GM19452 (cell line): Measurements from ENCODE around the gene CCDC175.
A peak's percentile ranks its signal among the peaks of the same experiment; 100 is the strongest.

Source experiments
- ATAC-seq: cut with Tn5 transposase; IDR thresholded peaks from one replicate; pipeline ENCODE4 v1.9.1; 2021; ENCODE audit not compliant: unreplicated experiment

Gene CCDC175

GRCh38 chr14:59483363-59483762 is 93.2 kb downstream of the CCDC175 start:
- ATAC-seq: no peak

GRCh38 chr14:59482541-59483331 is 93.9 kb downstream of the CCDC175 start:
- no peak for ATAC-seq

GRCh38 chr14:59481871-59482540 is 94.6 kb downstream of the CCDC175 start:
- no peak for ATAC-seq

- no peak for ATAC-seq
These were observed 95.2 kb downstream of the CCDC175 start for GRCh38 chr14:59481407-59481806.

GRCh38 chr14:59480166-59480565 is 96.4 kb downstream of the CCDC175 start:
- no peak for ATAC-seq

- no peak for ATAC-seq
These were observed 98.1 kb downstream of the CCDC175 start for GRCh38 chr14:59478540-59478939.

- no peak for ATAC-seq
These were observed 100.9 kb downstream of the CCDC175 start for GRCh38 chr14:59475709-59476108.

GRCh38 chr14:59474172-59474571 is 102.4 kb downstream of the CCDC175 start:
- ATAC-seq: no peak

GRCh38 chr14:59465316-59466135 is 111.1 kb downstream of the CCDC175 start, which contains the start of gene GPR135:
GPR135 (minus strand) TSS chr14:59465380; CDS start chr14:59465226, 154 bp downstream.
- peak; percentile 30 for ATAC-seq

- peak; percentile 62 for ATAC-seq
These were observed 111.9 kb downstream of the CCDC175 start for GRCh38 chr14:59464486-59465315.

- ATAC-seq: no peak
These were observed 112.7 kb downstream of the CCDC175 start for GRCh38 chr14:59463787-59464485.

- no peak for ATAC-seq
These were observed 114.7 kb downstream of the CCDC175 start for GRCh38 chr14:59461891-59462290.

GRCh38 chr14:59460378-59460777 is 116.2 kb downstream of the CCDC175 start:
- no peak for ATAC-seq

- no peak for ATAC-seq
These were observed 118.1 kb downstream of the CCDC175 start for GRCh38 chr14:59458486-59458885.

- no peak for ATAC-seq
These were observed 121.2 kb downstream of the CCDC175 start for GRCh38 chr14:59455411-59455810.
